HG03378 (cell line): ENCODE results near the gene ATIC.

Experiments
- ATAC-seq: cut with Tn5 transposase; IDR thresholded peaks from one replicate; pipeline ENCODE4 v1.9.1; 2021; ENCODE audit warnings: mild to moderate bottlenecking, moderate library complexity; ENCODE audit not compliant: unreplicated experiment

ATIC gene

GRCh38 chr2:215311625-215312396, at the start of gene ATIC:
Gene ATIC, plus strand, starts transcription at chr2:215312059. Its CDS starts 84 bp downstream, at chr2:215312143.
- peak; percentile 97 for ATAC-seq

- no peak for ATAC-seq
Measured at GRCh38 chr2:215262303-215262702, 49.6 kb upstream of the ATIC start.

GRCh38 chr2:215262741-215263362, 49.0 kb upstream of the ATIC start:
- ATAC-seq, result no peak

- no peak for ATAC-seq
Measured at GRCh38 chr2:215264374-215264773, 47.5 kb upstream of the ATIC start.

- peak; percentile 70 for ATAC-seq
Measured at GRCh38 chr2:215269397-215270117, 42.3 kb upstream of the ATIC start.

- no peak for ATAC-seq
Measured at GRCh38 chr2:215270118-215270451, 41.8 kb upstream of the ATIC start.

- no peak for ATAC-seq
Measured at GRCh38 chr2:215271446-215271845, 40.4 kb upstream of the ATIC start.

- no peak for ATAC-seq
Measured at GRCh38 chr2:215272918-215273317, 38.9 kb upstream of the ATIC start.

- no peak for ATAC-seq
Measured at GRCh38 chr2:215274829-215275228, 37.0 kb upstream of the ATIC start.

- no peak for ATAC-seq
Measured at GRCh38 chr2:215275824-215276223, 36.0 kb upstream of the ATIC start.

- no peak for ATAC-seq
Measured at GRCh38 chr2:215277944-215278343, 33.9 kb upstream of the ATIC start.

GRCh38 chr2:215280326-215280725, 31.5 kb upstream of the ATIC start:
- peak; percentile 79 for ATAC-seq

GRCh38 chr2:215283221-215283620, 28.6 kb upstream of the ATIC start:
- ATAC-seq, result no peak

GRCh38 chr2:215286309-215286708, 25.6 kb upstream of the ATIC start:
- no peak for ATAC-seq

- ATAC-seq, result no peak
Measured at GRCh38 chr2:215288112-215288815, 23.6 kb upstream of the ATIC start.

GRCh38 chr2:215290980-215291599, 20.8 kb upstream of the ATIC start:
- ATAC-seq, result no peak

- no peak for ATAC-seq
Measured at GRCh38 chr2:215293879-215294278, 18.0 kb upstream of the ATIC start.

- ATAC-seq, result no peak
Measured at GRCh38 chr2:215299337-215299859, 12.5 kb upstream of the ATIC start.

GRCh38 chr2:215301994-215302393, 9.9 kb upstream of the ATIC start:
- no peak for ATAC-seq

- ATAC-seq, result peak; percentile 13
Measured at GRCh38 chr2:215311259-215311624, 617 bp upstream of the ATIC start.

- no peak for ATAC-seq
Measured at GRCh38 chr2:215313255-215313613, 1.4 kb downstream of the ATIC start.
